Left ventricle myocardium inferior (tissue), 1 donor: Measurements from ENCODE around the gene COMT. TPM values are rescaled to one million over a fixed set of nuclear protein-coding genes. Genes with fewer than 3 reads are reported as not detected.

Source experiments
- DNase-seq: peaks from one replicate; pipeline ENCODE4 v3.0.0-alpha.2; 2020
- H3K27ac ChIP-seq: fragments of 200-600 bp; replicated peaks from 2 replicates; pipeline ENCODE4 v1.8.0; 2021
- H3K27me3 ChIP-seq: fragments of 200-600 bp; 2 replicates; pipeline ENCODE4 v1.8.0; 2021; ENCODE audit warnings: low read depth
- H3K36me3 ChIP-seq: fragments of 200-600 bp; 2 replicates; pipeline ENCODE4 v1.8.0; 2021
- H3K4me1 ChIP-seq: fragments of 200-600 bp; 2 replicates; pipeline ENCODE4 v1.8.0; 2021
- H3K4me3 ChIP-seq: fragments of 200-600 bp; 2 replicates; pipeline ENCODE4 v1.8.0; 2021; ENCODE audit warnings: mild to moderate bottlenecking, moderate library complexity
- H3K9me3 ChIP-seq: fragments of 200-600 bp; replicated peaks from 2 replicates; pipeline ENCODE4 v1.8.0; 2021
- CTCF ChIP-seq: fragments of 200-600 bp; IDR thresholded peaks from 2 replicates; pipeline ENCODE4 v1.8.0; 2021; ENCODE audit warnings: antibody characterized with exemption, mild to moderate bottlenecking, borderline replicate concordance
- intact Hi-C: fragments of 100-400 bp; cut with micrococcal nuclease; formaldehyde crosslinking; loops from one replicate; pipeline ENCODE4 v1.11.0; 2022
- total RNA-seq: library from RNA; stranded (reverse); fragmentation: NEBNext Ultra II Directional; extraction: Animal tissue kit (Norgen Biotek cat#: 25700); gene quantifications from one replicate; pipeline ENCODE4 v1.2.1, GENCODE V29; 2021
- donor health status: DM: no; HTN: yes; CAD: no; lungs with severe emphysema.

Gene COMT
- total RNA-seq, 1 donor from 2014 or later, result 81.5 TPM

GRCh38 chr22:19901577-19902244 lies 39.9 kb upstream of the COMT start:
- intact Hi-C loops, result no loop called here
- Histone ChIP-seq H3K27ac (no peak overlapping the region), H3K9me3 (no peaks in the 10 kb centered on the region), H3K36me3 (peaks cover 30% of the 10 kb centered on the region), H3K4me1 (no peaks in the 10 kb centered on the region), H3K27me3 (no peaks in the 10 kb centered on the region), H3K4me3 (no peak overlapping the region)
- no peak for TF ChIP-seq CTCF
- no peak for DNase-seq

- intact Hi-C loops, result no loop called here
- Histone ChIP-seq H3K4me3 (no peak overlapping the region), H3K9me3 (no peaks in the 10 kb centered on the region), H3K27me3 (no peaks in the 10 kb centered on the region), H3K36me3 (peaks cover 30% of the 10 kb centered on the region), H3K27ac (no peak overlapping the region), H3K4me1 (no peaks in the 10 kb centered on the region)
- DNase-seq, result no peak
- TF ChIP-seq CTCF, result no peak
Measured at GRCh38 chr22:19902245-19902715, 39.3 kb upstream of the COMT start.

- Histone ChIP-seq H3K9me3 (no peaks in the 10 kb centered on the region), H3K36me3 (peaks cover 26% of the 10 kb centered on the region), H3K27ac (no peak overlapping the region), H3K4me3 (no peak overlapping the region), H3K27me3 (no peaks in the 10 kb centered on the region), H3K4me1 (no peaks in the 10 kb centered on the region)
- TF ChIP-seq CTCF, result no peak
- intact Hi-C loops, result no loop called here
- no peak for DNase-seq
Measured at GRCh38 chr22:19903031-19903430, 38.5 kb upstream of the COMT start.

GRCh38 chr22:19903513-19903912 lies 38.1 kb upstream of the COMT start:
- Histone ChIP-seq H3K36me3 (peaks cover 26% of the 10 kb centered on the region), H3K27ac (no peak overlapping the region), H3K4me3 (no peak overlapping the region), H3K4me1 (no peaks in the 10 kb centered on the region), H3K27me3 (no peaks in the 10 kb centered on the region), H3K9me3 (no peaks in the 10 kb centered on the region)
- no peak for DNase-seq
- TF ChIP-seq CTCF, result no peak
- intact Hi-C loops, result no loop called here

- H3K4me1 ChIP-seq, result no peaks in the 10 kb centered on the region
- intact Hi-C loops, result no loop called here
- H3K4me3 ChIP-seq, result no peak overlapping the region
- H3K27ac ChIP-seq, result no peak overlapping the region
- peaks cover 25% of the 10 kb centered on the region for H3K36me3 ChIP-seq
- no peaks in the 10 kb centered on the region for H3K27me3 ChIP-seq
- no peak for TF ChIP-seq CTCF
- no peaks in the 10 kb centered on the region for H3K9me3 ChIP-seq
- DNase-seq, result no peak
Measured at GRCh38 chr22:19904174-19904856, 37.3 kb upstream of the COMT start.
